HepG2 (cell line): ENCODE results near the gene ZNF831. TPM values are rescaled to one million over a fixed set of nuclear protein-coding genes. Genes with fewer than 3 reads are reported as not detected.

Source experiments
- LCORL ChIP-seq, 2 experiments: fragments of 450-650 bp in 1 of 2; sonication (generic) in 1 of 2; formaldehyde crosslinking in 1 of 2; IDR thresholded peaks; 2 replicates each; pipeline versions ENCODE4 v1.5.0 to v1.6.1; 2017 to 2020; ENCODE audit warnings: antibody characterized with exemption in 1 of 2, missing genetic modification reagents in 1 of 2
- RFXANK ChIP-seq: IDR thresholded peaks from 2 replicates; pipeline ENCODE4 v1.6.1; 2016
- SNAI1 ChIP-seq: sonication (generic); formaldehyde crosslinking; IDR thresholded peaks from 2 replicates; pipeline ENCODE4 v1.5.0; 2020; ENCODE audit warnings: mild to moderate bottlenecking, missing genetic modification reagents, borderline replicate concordance
- TBX3 ChIP-seq: fragments of 450-650 bp; IDR thresholded peaks from 2 replicates; pipeline ENCODE4 v1.6.1; 2017; ENCODE audit warnings: antibody characterized with exemption, mild to moderate bottlenecking, inconsistent platforms, borderline replicate concordance
- ZBTB7A ChIP-seq: sonication (generic); formaldehyde crosslinking; IDR thresholded peaks from 2 replicates; pipeline ENCODE4 v1.8.0; 2022; ENCODE audit warnings: mild to moderate bottlenecking, missing genetic modification reagents
- ZFP1 ChIP-seq: IDR thresholded peaks from 2 replicates; pipeline ENCODE4 v1.6.1; 2016
- ZNF180 ChIP-seq: sonication (generic); formaldehyde crosslinking; IDR thresholded peaks from 2 replicates; pipeline ENCODE4 v1.4.0; 2020; ENCODE audit warnings: low read depth, missing genetic modification reagents, borderline replicate concordance
- polyA plus RNA-seq, 8 experiments: library from polyadenylated mRNA; depleted of rRNA in 3 of 8; stranded (reverse) in 7 of 8; unstranded in 1 of 8; fragments of >200 nt; fragmentation: Illumina TruSeq in 4 of 8; extraction: Trizol in 4 of 8; gene quantifications; 2 replicates each; pipeline versions ENCODE4 v1.2.1 to v1.2.3, GENCODE V29; 2011 to 2016; ENCODE audit warnings: low read depth in 4 of 8, missing spikeins in 1 of 8, mixed read lengths in 1 of 8; ENCODE audit not compliant: insufficient read depth in 1 of 8
- total RNA-seq, 5 experiments: library from RNA; depleted of rRNA; stranded (reverse); fragments of >200 nt; fragmentation: Illumina TruSeq; extraction: Trizol; gene quantifications; 2 replicates each; pipeline ENCODE4 v1.2.3, GENCODE V29; 2016; ENCODE audit warnings: low read depth in 1 of 5
- TF ChIP-seq, protein P1 (sequence below): sonication (generic); formaldehyde crosslinking; IDR thresholded peaks from 2 replicates; pipeline ENCODE4 v1.8.1; 2023; ENCODE audit warnings: mild to moderate bottlenecking, moderate library complexity, missing genetic modification reagents
- TF ChIP-seq, protein P2 (sequence below): sonication (generic); formaldehyde crosslinking; IDR thresholded peaks from 2 replicates; pipeline ENCODE4 v1.4.0; 2020; ENCODE audit warnings: mild to moderate bottlenecking, missing genetic modification reagents

Gene ZNF831
- total and polyA plus RNA-seq, 2 of the 13 experiments (the other 11 are each of a cell fraction or from before 2014, with no cell fraction given), result not detected

DNA sequence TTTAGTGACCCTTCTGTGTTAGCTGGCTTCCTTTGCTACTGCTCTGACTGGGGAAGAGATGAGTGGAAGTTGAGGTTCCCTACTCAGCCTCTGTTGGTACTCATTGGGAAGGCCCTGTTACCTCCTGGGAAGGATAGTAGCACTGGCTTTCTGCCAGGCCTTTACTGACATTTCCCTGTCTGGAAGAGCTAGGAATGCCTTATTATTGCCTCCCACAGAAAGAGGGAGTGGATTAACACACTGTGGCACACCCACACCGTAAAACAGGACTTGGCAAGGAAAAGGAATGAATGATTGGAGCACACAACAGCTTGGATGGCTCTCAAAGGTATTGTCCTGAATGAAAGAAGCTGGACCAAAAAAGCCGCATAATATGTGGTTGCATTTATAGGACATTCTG, 12.2 kb downstream of the ZNF831 start (continued):
- no peak for TF ChIP-seq LCORL (IDR thresholded peaks at IDR 0.05)
- no peak for TF ChIP-seq LCORL (CRISPR knock-in tag; IDR thresholded peaks at IDR 0.05)
- TF ChIP-seq TBX3, result no peak
- TF ChIP-seq ZBTB7A (CRISPR knock-in tag), result no peak
- no peak for TF ChIP-seq ZFP1 (CRISPR knock-in tag)
- TF ChIP-seq, protein P1, sequence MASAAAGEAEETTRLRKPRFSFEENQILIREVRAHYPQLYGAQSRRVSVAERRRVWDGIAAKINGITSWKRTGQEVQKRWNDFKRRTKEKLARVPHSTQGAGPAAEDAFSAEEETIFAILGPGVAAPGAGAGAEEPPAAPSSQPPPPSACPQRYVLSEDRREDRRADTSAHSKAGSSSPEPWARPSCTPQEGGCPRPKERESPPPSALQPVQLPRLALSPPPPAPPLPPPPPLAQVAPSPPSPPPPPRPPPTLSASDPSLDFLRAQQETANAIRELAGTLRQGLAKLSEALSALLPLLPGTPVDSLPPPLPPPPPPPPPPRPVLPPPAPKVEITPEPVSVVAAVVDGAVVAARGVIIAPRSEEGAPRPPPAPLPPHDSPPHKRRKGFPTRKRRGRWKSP (CRISPR knock-in tag), result no peak
- TF ChIP-seq RFXANK (CRISPR knock-in tag), result no peak
- TF ChIP-seq, protein P2, sequence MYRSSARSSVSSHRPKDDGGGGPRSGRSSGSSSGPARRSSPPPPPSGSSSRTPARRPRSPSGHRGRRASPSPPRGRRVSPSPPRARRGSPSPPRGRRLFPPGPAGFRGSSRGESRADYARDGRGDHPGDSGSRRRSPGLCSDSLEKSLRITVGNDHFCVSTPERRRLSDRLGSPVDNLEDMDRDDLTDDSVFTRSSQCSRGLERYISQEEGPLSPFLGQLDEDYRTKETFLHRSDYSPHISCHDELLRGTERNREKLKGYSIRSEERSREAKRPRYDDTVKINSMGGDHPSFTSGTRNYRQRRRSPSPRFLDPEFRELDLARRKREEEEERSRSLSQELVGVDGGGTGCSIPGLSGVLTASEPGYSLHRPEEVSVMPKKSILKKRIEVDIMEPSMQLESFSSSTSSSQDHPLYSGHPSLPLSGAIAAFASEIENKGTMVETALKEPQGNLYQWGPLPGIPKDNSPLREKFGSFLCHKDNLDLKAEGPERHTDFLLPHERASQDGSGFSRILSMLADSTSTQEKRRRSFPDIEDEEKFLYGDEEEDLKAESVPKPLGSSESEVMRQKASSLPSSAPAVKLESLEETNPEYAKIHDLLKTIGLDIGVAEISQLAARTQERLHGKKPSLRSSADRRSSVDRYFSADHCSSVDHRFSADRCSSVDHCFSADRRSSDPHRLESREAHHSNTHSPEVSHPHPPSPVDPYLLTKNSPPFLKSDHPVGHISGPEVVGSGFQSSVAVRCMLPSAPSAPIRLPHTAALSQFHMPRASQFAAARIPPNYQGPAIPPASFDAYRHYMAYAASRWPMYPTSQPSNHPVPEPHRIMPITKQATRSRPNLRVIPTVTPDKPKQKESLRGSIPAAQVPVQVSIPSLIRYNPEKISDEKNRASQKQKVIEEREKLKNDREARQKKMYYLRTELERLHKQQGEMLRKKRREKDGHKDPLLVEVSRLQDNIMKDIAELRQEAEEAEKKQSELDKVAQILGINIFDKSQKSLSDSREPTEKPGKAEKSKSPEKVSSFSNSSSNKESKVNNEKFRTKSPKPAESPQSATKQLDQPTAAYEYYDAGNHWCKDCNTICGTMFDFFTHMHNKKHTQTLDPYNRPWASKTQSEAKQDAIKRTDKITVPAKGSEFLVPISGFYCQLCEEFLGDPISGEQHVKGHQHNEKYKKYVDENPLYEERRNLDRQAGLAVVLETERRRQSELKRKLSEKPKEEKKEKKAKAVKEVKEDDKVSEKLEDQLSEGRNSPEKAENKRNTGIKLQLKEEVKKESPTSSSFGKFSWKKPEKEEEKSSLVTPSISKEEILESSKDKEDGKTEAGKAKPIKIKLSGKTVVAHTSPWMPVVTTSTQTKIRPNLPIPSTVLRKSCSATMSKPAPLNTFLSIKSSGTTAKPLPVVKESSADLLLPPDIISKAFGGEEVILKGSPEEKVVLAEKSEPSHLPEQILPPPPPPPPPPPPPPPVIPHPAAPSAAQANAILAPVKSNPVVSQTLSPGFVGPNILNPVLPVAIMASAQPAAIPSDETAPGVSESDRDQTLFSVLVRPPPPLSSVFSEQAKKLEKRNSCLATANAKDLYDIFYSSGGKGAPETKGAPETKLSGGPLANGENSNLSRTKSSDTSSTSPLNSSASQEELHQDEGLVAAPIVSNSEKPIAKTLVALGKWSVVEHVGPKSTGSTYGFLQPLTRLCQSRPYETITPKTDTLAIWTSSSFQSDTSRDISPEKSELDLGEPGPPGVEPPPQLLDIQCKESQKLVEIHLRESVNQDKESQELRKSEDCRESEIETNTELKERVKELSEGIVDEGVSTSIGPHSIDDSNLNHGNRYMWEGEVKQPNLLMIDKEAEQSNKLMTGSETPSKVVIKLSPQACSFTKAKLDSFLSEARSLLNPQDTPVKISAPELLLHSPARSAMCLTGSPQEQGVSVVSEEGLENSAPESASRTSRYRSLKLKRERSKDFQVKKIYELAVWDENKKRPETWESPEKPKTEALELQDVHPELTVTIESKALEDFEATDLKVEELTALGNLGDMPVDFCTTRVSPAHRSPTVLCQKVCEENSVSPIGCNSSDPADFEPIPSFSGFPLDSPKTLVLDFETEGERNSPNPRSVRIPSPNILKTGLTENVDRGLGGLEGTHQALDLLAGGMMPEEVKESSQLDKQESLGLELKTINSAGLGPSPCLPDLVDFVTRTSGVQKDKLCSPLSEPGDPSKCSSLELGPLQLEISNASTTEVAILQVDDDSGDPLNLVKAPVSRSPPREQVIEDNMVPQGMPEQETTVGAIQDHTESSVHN (CRISPR knock-in tag), result no peak
- TF ChIP-seq ZNF180 (CRISPR knock-in tag), result no peak
- no peak for TF ChIP-seq SNAI1
